Posterior vena cava (tissue), 2 donors: ENCODE data around the gene TNIP3. TPM values are rescaled to one million over a fixed set of nuclear protein-coding genes. Genes with fewer than 3 reads are reported as not detected.

Experiments
- DNase-seq: peaks from one replicate; pipeline ENCODE4 v3.0.0-alpha.2; 2020; ENCODE audit warnings: low spot score
- intact Hi-C, 2 donors: fragments of 100-400 bp; cut with DNase I; formaldehyde crosslinking; loops; one replicate each; pipeline versions ENCODE4 v1.14.1 to v1.14.2; 2022 to 2023
- total RNA-seq, 2 donors: library from RNA; stranded (reverse); fragmentation: NEBNext Ultra II Directional; extraction: Animal tissue kit (Norgen Biotek cat#: 25700); gene quantifications; one replicate each; pipeline ENCODE4 v1.2.1, GENCODE V29; 2021
- donor health status: DM: yes; HTN: yes; CAD: no.
- donor health status: DM: yes; HTN: yes; CAD: no.

The TNIP3 gene
- total RNA-seq, 2 donors from 2014 or later: 0.19 TPM; not detected in 1

- intact Hi-C loops: loop anchor here in 1 of 2 donors (10.0 kb wide), 1 partner anchor 943 kb away; no protein-coding TSS in a partner anchor
- DNase-seq: no peak
These were observed 65.9 kb downstream of the TNIP3 start for GRCh38 chr4:121098266-121098665.

- DNase-seq: no peak
- intact Hi-C loops: loop anchor here in 1 of 2 donors (10.0 kb wide), 1 partner anchor 942 kb away; no protein-coding TSS in a partner anchor
These were observed 67.5 kb downstream of the TNIP3 start for GRCh38 chr4:121096629-121097028.

GRCh38 chr4:121096191-121096590 is 67.9 kb downstream of the TNIP3 start:
- DNase-seq: no peak
- intact Hi-C loops: loop anchor here in 1 of 2 donors (10.0 kb wide), 1 partner anchor 941 kb away; no protein-coding TSS in a partner anchor

GRCh38 chr4:121094297-121094966 is 69.7 kb downstream of the TNIP3 start:
- intact Hi-C loops: loop anchor here in 1 of 2 donors (10.0 kb wide), 1 partner anchor 940 kb away; no protein-coding TSS in a partner anchor

GRCh38 chr4:121093261-121093660 is 70.9 kb downstream of the TNIP3 start:
- intact Hi-C loops: loop anchor here in 1 of 2 donors (10.0 kb wide), 1 partner anchor 938 kb away; no protein-coding TSS in a partner anchor
- DNase-seq: no peak

More at GRCh38 chr4:121094297-121094966, 69.7 kb downstream of the TNIP3 start:
- no peak for DNase-seq

- intact Hi-C loops: loop anchor here in 1 of 2 donors (10.0 kb wide), 1 partner anchor 937 kb away; no protein-coding TSS in a partner anchor
- no peak for DNase-seq
These were observed 72.2 kb downstream of the TNIP3 start for GRCh38 chr4:121091941-121092340.

GRCh38 chr4:121088867-121089266 is 75.3 kb downstream of the TNIP3 start:
- DNase-seq: no peak
- intact Hi-C loops: no loop called here

Other genes with a start within 250 kb of the TNIP3 start
- gene PRDM5, start 241.6 kb downstream of the TNIP3 start, total RNA-seq: 10 to 100 TPM; 16.3 to 19.4 TPM
- 1 to 10 TPM; 2.0 to 4.6 TPM for gene NDNF, start 91.8 kb downstream of the TNIP3 start, total RNA-seq
- not detected for gene QRFPR, start 216.7 kb upstream of the TNIP3 start, total RNA-seq